ENCODE results near the gene CALHM5.

DNA sequence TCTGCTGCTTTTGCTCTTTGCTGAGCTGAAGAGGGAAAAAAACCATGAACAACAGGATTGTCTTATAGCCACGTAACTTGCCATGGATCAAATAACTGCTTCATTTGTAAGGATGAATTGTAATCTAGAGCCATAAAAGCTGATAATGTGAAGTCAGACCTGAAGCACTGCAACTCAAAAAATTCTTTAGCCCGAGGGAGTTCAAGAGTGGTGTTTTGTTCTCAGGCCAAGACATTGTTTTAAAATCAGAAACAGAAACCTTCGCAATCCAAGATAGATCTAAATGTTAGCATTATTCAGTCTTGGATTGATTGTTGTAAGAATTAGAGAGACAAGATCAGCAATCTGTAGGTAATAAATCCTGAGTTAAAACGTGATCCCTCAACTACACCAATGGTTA lies 34.2 kb downstream of the CALHM5 start, which contains the start of gene TRAPPC3L:
- TF ChIP-seq, protein P1, sequence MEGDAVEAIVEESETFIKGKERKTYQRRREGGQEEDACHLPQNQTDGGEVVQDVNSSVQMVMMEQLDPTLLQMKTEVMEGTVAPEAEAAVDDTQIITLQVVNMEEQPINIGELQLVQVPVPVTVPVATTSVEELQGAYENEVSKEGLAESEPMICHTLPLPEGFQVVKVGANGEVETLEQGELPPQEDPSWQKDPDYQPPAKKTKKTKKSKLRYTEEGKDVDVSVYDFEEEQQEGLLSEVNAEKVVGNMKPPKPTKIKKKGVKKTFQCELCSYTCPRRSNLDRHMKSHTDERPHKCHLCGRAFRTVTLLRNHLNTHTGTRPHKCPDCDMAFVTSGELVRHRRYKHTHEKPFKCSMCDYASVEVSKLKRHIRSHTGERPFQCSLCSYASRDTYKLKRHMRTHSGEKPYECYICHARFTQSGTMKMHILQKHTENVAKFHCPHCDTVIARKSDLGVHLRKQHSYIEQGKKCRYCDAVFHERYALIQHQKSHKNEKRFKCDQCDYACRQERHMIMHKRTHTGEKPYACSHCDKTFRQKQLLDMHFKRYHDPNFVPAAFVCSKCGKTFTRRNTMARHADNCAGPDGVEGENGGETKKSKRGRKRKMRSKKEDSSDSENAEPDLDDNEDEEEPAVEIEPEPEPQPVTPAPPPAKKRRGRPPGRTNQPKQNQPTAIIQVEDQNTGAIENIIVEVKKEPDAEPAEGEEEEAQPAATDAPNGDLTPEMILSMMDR (conservative IDR thresholded peaks at IDR 0.05; ENCODE audit: low read length), result no peak
- no peak for TF ChIP-seq EZH2phosphoT487 (IDR thresholded peaks at IDR 0.05; ENCODE audit: borderline replicate concordance)
